Choroid plexus epithelial cell (primary cell): ENCODE results near the gene SSNA1.
A peak's percentile ranks its signal among the peaks of the same experiment; 100 is the strongest.
"Not testable (repeated sequence)": the region's sequence is repeated elsewhere in the genome, so short reads cannot be mapped to it uniquely, and the experiment has no call there.

Experiments used
- DNase-seq: peaks from one replicate; pipeline ENCODE4 v3.0.0-alpha.2; 2010; ENCODE audit warnings: low read depth
- H3K4me3 ChIP-seq: 2 replicates; pipeline ENCODE4 v1.5.1; 2011; ENCODE audit warnings: low read depth, mild to moderate bottlenecking, control low read depth, low read length, moderate library complexity
- TF ChIP-seq, protein P1 (sequence below): conservative IDR thresholded peaks from 2 replicates; pipeline ENCODE4 v1.5.1; 2011; ENCODE audit warnings: low read depth, mild to moderate bottlenecking, control low read depth, inconsistent platforms, low read length, moderate library complexity

SSNA1 gene

DNA sequence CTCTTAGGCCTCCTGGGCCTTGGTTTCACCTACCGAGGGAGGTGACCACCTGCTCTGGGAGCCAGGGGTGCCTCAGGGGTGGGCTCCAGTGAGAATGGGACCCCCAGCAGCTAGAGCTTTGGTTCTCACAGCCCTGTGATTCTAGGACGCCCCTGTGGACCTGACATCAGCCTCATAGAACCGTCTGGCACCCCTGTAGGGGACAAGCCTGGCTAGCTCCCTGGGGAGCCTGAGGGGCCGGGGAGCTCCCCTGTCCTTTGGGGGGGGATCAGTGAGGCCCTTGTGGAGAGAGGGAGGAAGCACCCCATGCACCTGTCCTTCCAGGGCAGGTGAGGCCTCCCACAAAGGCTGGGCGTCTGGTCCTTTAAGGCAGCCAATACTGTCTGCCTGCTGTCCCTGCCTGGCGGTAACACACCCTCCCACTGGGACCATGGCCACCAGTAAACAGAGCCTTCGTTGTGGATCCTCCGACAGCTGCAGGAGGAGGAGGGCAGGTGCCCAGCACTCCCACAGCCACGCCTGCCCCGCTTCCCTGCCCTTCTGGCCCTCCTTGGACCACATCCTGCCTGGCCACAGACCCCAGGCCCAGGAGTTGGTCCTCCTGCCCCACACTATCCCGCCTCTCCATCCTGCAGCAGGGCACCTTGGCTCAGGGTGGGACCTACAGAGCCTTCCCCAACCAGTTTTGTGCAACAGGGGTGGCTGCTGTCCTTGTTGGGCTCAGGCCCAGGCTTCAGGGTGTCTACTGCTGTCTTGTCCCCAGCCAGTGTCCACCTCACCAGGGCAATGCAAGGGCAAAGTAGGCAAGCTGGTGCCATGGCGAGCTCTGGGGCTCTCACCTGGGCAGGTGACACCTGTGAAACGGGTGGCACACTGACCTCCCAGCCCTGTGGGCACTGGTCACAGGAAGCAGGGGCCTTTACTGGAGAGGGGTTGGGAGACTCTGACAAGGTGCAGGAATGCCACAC, 49.6 kb downstream of the SSNA1 start:
- no peak for DNase-seq
- no peak overlapping the region for H3K4me3 ChIP-seq
- TF ChIP-seq, protein P1, sequence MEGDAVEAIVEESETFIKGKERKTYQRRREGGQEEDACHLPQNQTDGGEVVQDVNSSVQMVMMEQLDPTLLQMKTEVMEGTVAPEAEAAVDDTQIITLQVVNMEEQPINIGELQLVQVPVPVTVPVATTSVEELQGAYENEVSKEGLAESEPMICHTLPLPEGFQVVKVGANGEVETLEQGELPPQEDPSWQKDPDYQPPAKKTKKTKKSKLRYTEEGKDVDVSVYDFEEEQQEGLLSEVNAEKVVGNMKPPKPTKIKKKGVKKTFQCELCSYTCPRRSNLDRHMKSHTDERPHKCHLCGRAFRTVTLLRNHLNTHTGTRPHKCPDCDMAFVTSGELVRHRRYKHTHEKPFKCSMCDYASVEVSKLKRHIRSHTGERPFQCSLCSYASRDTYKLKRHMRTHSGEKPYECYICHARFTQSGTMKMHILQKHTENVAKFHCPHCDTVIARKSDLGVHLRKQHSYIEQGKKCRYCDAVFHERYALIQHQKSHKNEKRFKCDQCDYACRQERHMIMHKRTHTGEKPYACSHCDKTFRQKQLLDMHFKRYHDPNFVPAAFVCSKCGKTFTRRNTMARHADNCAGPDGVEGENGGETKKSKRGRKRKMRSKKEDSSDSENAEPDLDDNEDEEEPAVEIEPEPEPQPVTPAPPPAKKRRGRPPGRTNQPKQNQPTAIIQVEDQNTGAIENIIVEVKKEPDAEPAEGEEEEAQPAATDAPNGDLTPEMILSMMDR, result no peak

DNA sequence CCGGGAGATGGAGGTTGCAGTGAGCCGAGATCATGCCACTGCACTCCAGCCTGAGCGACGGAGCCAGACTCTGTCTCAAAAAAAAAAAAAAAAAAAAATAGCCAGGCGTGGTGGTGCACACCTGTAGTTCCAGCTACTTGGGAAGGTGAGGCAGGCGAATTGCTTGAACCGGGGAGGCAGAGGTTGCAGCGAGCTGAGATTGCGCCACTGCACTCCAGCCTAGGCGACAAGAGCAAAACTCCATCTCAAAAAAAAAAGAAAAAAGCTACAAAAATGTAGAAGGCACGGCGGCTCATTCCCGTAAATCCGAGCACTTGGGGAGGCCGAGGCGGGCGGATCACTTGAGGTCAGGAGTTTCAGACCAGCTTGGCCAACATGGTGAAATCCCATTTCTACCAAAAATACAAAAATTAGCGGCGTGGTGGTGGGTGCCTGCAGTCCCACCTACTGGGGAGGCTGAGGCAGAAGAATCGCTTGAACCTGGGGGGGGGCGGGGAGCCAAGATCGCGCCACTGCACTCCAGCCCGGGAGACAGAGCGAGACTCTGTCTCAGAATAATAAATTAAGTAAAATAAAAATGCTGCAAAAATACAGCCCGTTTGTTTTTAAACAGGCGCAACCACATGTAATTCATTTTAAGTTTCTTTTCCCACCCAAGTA, 51.2 kb downstream of the SSNA1 start:
- DNase-seq, result not testable (repeated sequence)
- peak overlapping the region; percentile 72 for H3K4me3 ChIP-seq
